Natural killer cell (primary cell): ENCODE data around the gene RNF6. TPM values are rescaled to one million over a fixed set of nuclear protein-coding genes. Genes with fewer than 3 reads are reported as not detected.
A peak's percentile ranks its signal among the peaks of the same experiment; 100 is the strongest.
"Not testable (repeated sequence)": the region's sequence is repeated elsewhere in the genome, so short reads cannot be mapped to it uniquely, and the experiment has no call there.

ENCODE experiments used
- ATAC-seq, 3 donors: fragments of 150-1000 bp in 2 of 3; fragments of 200-7000 bp in 1 of 3; cut with Tn5 transposase; 1 replicate in 1 of 3; 2 replicates in 2 of 3; pipeline ENCODE4 v1.10.0; 2021; ENCODE audit warnings: mild to moderate bottlenecking in 2 of 3, moderate library complexity in 2 of 3
- DNase-seq, 2 donors: peaks; one replicate each; pipeline versions ENCODE4 v3.0.0 to v3.0.0-alpha.2; 2013 to 2021; ENCODE audit warnings: mixed read lengths in 1 of 2
- H3K27ac ChIP-seq: one replicate; pipeline ENCODE4 v1.5.1; 2013; ENCODE audit warnings: mild to moderate bottlenecking, low read length
- H3K27me3 ChIP-seq: one replicate; pipeline ENCODE4 v1.6.1; 2013; ENCODE audit warnings: low read length; ENCODE audit not compliant: control insufficient read depth, insufficient read depth
- H3K36me3 ChIP-seq: one replicate; pipeline ENCODE4 v1.6.1; 2013; ENCODE audit warnings: low read length; ENCODE audit not compliant: control insufficient read depth, insufficient read depth
- H3K4me1 ChIP-seq: one replicate; pipeline ENCODE4 v1.6.1; 2013; ENCODE audit warnings: low read length; ENCODE audit not compliant: control insufficient read depth, insufficient read depth
- H3K4me3 ChIP-seq: one replicate; pipeline ENCODE4 v1.5.1; 2013; ENCODE audit warnings: low read length
- H3K9me3 ChIP-seq: one replicate; pipeline ENCODE4 v1.6.1; 2013; ENCODE audit warnings: low read length; ENCODE audit not compliant: control insufficient read depth, insufficient read depth
- H3K27ac Mint-ChIP-seq, 2 donors: one replicate each; pipeline ENCODE4 v1.8.0; 2022; ENCODE audit warnings: mild to moderate bottlenecking in 2 of 2, mixed read lengths in 2 of 2, moderate library complexity in 1 of 2
- H3K27me3 Mint-ChIP-seq, 2 donors: one replicate each; pipeline ENCODE4 v1.8.0; 2022; ENCODE audit warnings: low read depth in 2 of 2, mixed read lengths in 2 of 2
- H3K36me3 Mint-ChIP-seq: one replicate; pipeline ENCODE4 v1.8.0; 2022; ENCODE audit warnings: mixed read lengths
- H3K4me1 Mint-ChIP-seq, 2 donors: one replicate each; pipeline ENCODE4 v1.8.0; 2022; ENCODE audit warnings: mixed read lengths in 2 of 2
- H3K4me3 Mint-ChIP-seq: one replicate; pipeline ENCODE4 v1.8.0; 2022; ENCODE audit warnings: mild to moderate bottlenecking, moderate library complexity, mixed read lengths
- H3K9me3 Mint-ChIP-seq, 2 donors: one replicate each; pipeline ENCODE4 v1.8.0; 2022; ENCODE audit warnings: mixed read lengths in 2 of 2
- CTCF ChIP-seq: fragments of 200-600 bp; IDR thresholded peaks from one replicate; pipeline ENCODE4 v1.8.0; 2022; ENCODE audit warnings: antibody characterized with exemption
- WGBS: methylation state at CpG from one replicate; pipeline ENCODE4 v1.1.7; 2013; ENCODE audit warnings: missing lambda C conversion rate; ENCODE audit not compliant: insufficient coverage; 5-methylcytosine and 5-hydroxymethylcytosine counted together
- intact Hi-C: fragments of 100-400 bp; cut with micrococcal nuclease; formaldehyde crosslinking; loops from one replicate; pipeline ENCODE4 v1.14.2; 2022
- total RNA-seq, 4 donors: library from RNA; stranded (reverse); fragments of 120-200 nt in 1 of 4; gene quantifications; one replicate each; pipeline versions ENCODE4 v1.2.3 to v1.2.4, GENCODE V29; 2013 to 2022

The RNF6 gene
- total RNA-seq, 3 donors from 2014 or later (not counting 1 experiment from before 2014, with no cell fraction given) = 49.8 to 62.3 (median 52.6) TPM

- Histone ChIP-seq H3K4me3 (peak overlapping the region; percentile 59), H3K4me1 (peaks cover 10% of the 10 kb centered on the region), H3K27ac (peak overlapping the region; percentile 66), H3K27me3 (peaks cover 2% of the 10 kb centered on the region), H3K9me3 (no peaks in the 10 kb centered on the region), H3K36me3 (no peaks in the 10 kb centered on the region)
- H3K27ac Mint-ChIP-seq = peak overlapping the region; percentile 84 to 94
- no peak for DNase-seq
- intact Hi-C loops = loop anchor here (1.0 to 5.0 kb wide), 2 partner anchors 67 to 951 kb away; partner anchors contain the start of gene NUP58
- TF ChIP-seq CTCF = no peak
- H3K27me3 Mint-ChIP-seq = no peaks in the 10 kb centered on the region
- ATAC-seq = no peak
- no peaks in the 10 kb centered on the region for H3K9me3 Mint-ChIP-seq
- no peaks in the 10 kb centered on the region for H3K36me3 Mint-ChIP-seq
- H3K4me3 Mint-ChIP-seq = peak overlapping the region; percentile 87
- peaks cover 28 to 29% of the 10 kb centered on the region in 2 donors for H3K4me1 Mint-ChIP-seq
- 48% methylated on average over 9 of the region's 9 CpGs for WGBS
Observed at GRCh38 chr13:26253262-26253786, 31.2 kb upstream of the RNF6 start.

DNA sequence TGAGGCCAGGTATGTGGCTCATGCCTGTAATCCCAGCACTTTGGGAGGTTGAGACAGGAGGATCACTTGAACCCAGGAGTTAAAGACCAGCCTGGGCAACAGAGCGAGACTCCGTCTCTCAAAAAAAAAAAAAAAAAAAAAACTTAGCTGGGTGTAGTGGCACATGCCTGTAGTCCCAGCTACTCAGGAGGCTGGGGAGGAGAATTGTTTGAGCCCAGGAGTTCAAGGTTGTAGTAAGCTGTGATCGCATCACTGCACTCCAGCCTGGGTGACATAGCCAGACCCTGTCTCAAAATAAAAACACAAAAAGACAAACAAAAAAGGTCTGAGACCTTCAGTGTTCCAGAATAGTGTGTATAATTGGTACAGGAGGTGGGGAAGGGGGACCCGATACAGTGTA lies 29.9 kb upstream of the RNF6 start:
- H3K27ac Mint-ChIP-seq, H3K36me3 Mint-ChIP-seq, H3K27ac ChIP-seq, H3K4me3 ChIP-seq, H3K4me3 Mint-ChIP-seq, H3K27me3 Mint-ChIP-seq, H3K36me3 ChIP-seq, H3K9me3 Mint-ChIP-seq, ATAC-seq, H3K27me3 ChIP-seq, H3K4me1 ChIP-seq, H3K9me3 ChIP-seq, DNase-seq: not testable (repeated sequence)
- WGBS = 97% methylated on average over 3 of the region's 4 CpGs
- H3K4me1 Mint-ChIP-seq = peaks cover 23 to 24% of the 10 kb centered on the region in 2 donors
- intact Hi-C loops = loop anchor here (5.0 kb wide), 1 partner anchor 950 kb away; the partner anchor contains the start of gene NUP58

GRCh38 chr13:26249551-26249950 lies 27.4 kb upstream of the RNF6 start:
- Histone ChIP-seq H3K27ac (no peak overlapping the region), H3K4me3 (no peak overlapping the region), H3K36me3 (no peaks in the 10 kb centered on the region), H3K9me3 (no peaks in the 10 kb centered on the region), H3K4me1 (peaks cover 3% of the 10 kb centered on the region), H3K27me3 (peaks cover 2% of the 10 kb centered on the region)
- Mint-ChIP-seq H3K36me3 (no peaks in the 10 kb centered on the region), H3K4me1 (peaks cover 7 to 8% of the 10 kb centered on the region in 2 donors), H3K4me3 (no peak overlapping the region), H3K9me3 (no peaks in the 10 kb centered on the region), H3K27ac (no peak overlapping the region), H3K27me3 (no peaks in the 10 kb centered on the region)
- ATAC-seq = no peak
- no peak for DNase-seq
- intact Hi-C loops = no loop called here
- no peak for TF ChIP-seq CTCF

DNA sequence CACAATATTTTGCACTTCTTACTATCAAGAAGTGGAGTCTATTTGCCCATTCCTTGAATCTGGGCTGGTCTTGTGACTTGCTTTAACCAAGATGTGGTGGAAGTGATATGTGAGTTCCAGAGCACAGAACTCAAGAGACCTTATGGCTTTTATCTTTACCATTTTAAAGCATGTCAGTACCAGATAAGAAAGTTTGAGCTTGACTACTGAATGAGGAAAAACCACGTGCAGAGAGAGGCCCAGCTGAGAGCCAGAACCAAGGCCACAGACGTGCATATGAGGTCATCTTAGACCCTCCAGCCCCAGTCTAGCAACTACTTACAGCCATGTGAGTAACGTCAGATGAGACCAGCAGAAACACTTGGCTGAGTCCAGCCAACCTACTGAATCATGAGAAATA lies 25.5 kb upstream of the RNF6 start:
- Mint-ChIP-seq H3K4me3 (no peak overlapping the region), H3K9me3 (no peaks in the 10 kb centered on the region), H3K27me3 (peaks cover 9 to 18% of the 10 kb centered on the region in 2 donors), H3K4me1 (no peaks in the 10 kb centered on the region), H3K27ac (no peak overlapping the region), H3K36me3 (no peaks in the 10 kb centered on the region)
- ATAC-seq (no peak), DNase-seq (no peak)
- H3K9me3 ChIP-seq = no peaks in the 10 kb centered on the region
- H3K27ac ChIP-seq = no peak overlapping the region
- 38% methylated on average over 2 of the region's 3 CpGs for WGBS
- H3K4me3 ChIP-seq = no peak overlapping the region
- no peaks in the 10 kb centered on the region for H3K36me3 ChIP-seq
- H3K4me1 ChIP-seq = no peaks in the 10 kb centered on the region
- no peak for TF ChIP-seq CTCF
- intact Hi-C loops = no loop called here
- peaks cover 2% of the 10 kb centered on the region for H3K27me3 ChIP-seq
